HG03064 (cell line): ENCODE results near the gene DOCK4.

ENCODE experiments used
- ATAC-seq: cut with Tn5 transposase; IDR thresholded peaks from one replicate; pipeline ENCODE4 v1.9.1; 2021; ENCODE audit warnings: low read depth; ENCODE audit not compliant: unreplicated experiment

DOCK4 gene

GRCh38 chr7:111758332-111758731 is 447.9 kb downstream of the DOCK4 start:
- ATAC-seq: no peak

DNA sequence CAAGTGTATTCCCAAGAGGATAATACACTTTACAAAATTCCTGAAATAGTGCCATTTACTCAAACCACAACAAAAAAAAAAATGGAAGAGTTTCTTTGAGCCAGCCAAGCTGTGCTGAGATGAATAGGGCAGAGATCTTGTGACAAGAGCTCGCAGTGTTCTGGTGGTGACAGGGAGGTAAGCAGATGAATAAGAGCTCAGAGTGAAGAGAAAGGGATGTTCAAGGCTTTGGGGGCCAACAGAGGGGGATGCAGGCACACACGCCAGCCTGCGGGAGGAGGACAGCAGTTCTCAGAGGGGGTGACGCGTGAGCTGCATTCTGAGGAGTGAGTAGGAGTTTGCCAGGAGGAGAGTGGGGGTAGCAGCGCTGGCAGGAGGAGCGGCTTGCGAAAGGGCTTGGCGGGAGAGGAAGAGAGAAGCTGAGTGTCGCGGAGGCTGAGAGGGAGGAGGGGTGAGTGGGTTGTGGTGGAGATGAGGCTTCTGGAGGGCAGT is 449.5 kb downstream of the DOCK4 start:
- no peak for ATAC-seq

- no peak for ATAC-seq
Observed at GRCh38 chr7:111755383-111755782, 450.8 kb downstream of the DOCK4 start.

DNA sequence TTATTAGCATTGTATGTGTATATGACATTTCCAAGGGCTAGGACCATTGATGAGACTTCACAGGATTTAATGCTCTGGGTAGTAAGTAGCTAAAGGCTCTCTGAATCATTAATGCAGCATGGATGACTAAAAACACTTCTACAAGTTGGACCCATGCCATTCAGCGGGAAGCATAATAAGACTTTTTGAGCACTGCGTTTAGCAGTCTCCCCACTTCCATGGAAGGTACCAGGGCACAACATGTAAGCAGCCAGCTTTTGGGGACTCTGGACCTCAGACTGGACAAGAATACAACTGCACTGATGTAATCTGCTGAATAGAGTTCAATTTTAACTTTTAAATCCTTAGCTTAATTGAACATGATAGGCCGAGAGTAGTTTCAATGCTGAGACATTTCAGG is 452.2 kb downstream of the DOCK4 start:
- no peak for ATAC-seq

- ATAC-seq: peak; percentile 79
Observed at GRCh38 chr7:111752022-111752582, 454.1 kb downstream of the DOCK4 start.

DNA sequence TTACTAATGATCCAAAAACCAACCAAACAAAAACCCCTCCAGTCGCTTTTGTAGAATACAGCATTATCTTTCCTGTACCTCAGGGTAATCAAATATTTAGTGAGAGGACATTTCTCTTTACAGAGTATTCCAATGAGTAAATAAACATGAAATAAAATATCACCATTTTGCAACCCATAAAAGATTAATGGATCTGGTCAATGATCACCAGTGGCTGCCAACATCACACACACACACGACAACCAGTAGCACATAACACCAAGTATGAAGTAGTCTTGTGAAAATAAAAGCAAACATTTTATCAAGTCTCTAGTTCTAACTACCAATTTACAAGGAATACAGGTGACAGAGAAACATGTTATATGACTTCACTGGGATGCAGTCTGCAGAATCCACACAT is 455.3 kb downstream of the DOCK4 start:
- no peak for ATAC-seq

DNA sequence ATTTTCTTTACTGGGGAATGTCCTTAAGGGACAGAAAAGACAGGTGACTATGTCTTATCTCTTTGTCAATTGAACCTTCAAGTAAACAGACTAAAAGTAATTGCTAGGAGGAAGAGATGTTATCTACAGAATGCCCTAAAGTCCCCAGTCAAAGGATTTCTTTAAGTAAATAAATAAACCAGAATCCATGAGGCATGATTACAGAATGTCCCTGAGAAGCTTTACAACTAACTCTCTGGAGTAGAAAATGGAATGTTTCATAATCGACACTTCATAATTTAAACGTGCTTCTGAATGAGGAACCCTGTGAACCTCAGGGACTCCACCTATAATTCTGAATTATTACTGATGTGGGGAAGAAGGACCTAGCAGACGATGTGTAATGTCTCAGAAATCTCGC is 456.0 kb downstream of the DOCK4 start:
- ATAC-seq: no peak

DNA sequence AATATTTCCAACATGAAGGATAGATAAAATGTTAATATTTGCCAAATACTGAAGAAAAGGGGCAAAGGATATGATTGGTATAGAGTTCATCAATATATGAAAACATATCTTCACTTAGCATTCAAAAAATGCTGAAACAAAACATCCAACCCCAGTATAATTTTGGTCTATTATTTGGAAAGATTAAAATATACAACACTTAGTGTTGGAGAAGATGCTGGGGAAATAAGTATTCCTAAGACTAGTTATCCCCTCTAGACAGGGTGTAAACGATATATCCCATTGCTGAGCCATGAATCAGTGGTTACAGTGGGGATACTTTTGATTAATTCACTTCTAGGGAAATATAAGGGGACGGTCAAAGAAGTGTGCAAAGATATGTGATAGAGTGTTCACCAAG is 456.6 kb downstream of the DOCK4 start:
- no peak for ATAC-seq

DNA sequence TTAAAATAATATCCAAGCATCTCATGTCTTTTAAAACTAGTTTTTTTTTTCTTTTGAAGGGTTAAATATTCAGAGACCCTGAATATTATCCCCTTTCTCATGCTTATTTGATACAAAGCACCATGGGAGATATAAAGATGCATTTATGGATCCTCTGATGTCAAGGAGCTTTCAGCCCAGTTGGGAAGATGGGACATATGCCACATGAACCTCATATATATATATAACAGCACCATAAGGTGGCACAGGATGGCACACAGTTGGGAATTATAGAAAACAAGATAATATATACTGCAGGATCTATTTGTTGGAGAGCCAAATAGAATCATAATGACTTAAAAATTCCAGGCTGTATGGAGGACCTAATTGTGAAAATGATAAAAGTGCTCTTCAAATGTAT is 458.5 kb downstream of the DOCK4 start:
- ATAC-seq: no peak

- no peak for ATAC-seq
Observed at GRCh38 chr7:111746950-111747349, 459.2 kb downstream of the DOCK4 start.

- ATAC-seq: no peak
Observed at GRCh38 chr7:111744501-111745155, 461.6 kb downstream of the DOCK4 start.

- no peak for ATAC-seq
Observed at GRCh38 chr7:111743244-111743847, 462.9 kb downstream of the DOCK4 start.

DNA sequence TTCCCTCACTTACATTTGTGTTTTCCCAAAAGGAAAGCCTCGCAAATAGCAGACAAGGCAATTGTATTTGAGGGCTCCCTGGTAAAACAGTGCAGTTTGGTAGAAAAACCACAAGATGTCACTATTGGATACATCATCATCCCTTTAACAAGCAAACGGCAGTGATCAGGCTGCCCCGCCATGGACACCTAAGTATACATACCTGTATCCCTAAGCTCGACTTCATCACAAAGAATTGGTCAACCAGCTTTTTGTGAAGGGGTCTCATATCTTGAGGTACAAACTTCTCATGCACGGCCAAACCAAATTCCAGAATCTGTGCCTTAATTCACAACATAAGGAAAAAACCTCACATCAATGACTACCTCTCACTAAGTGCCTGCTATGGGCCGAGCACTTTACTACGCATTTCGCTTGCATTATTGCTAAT is 464.4 kb downstream of the DOCK4 start:
- ATAC-seq: peak; percentile 91

GRCh38 chr7:111740942-111741341 is 465.3 kb downstream of the DOCK4 start:
- ATAC-seq: no peak

DNA sequence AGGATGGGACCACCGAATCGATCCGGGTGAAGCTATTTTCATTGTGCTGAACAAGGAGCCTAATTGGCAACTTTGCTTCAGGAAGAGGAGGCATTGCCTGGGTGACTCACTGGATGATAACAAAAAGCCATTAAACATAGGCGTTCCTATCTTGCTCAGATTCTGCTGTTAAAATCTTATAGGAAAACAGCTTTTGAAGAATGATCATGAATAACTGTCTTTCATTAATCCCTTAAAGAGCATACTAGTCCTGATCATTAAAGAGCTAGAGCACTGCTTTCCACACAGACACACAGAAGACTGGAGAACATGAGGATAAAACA is 469.7 kb downstream of the DOCK4 start:
- no peak for ATAC-seq

- no peak for ATAC-seq
Observed at GRCh38 chr7:111735661-111736551, 470.3 kb downstream of the DOCK4 start.

DNA sequence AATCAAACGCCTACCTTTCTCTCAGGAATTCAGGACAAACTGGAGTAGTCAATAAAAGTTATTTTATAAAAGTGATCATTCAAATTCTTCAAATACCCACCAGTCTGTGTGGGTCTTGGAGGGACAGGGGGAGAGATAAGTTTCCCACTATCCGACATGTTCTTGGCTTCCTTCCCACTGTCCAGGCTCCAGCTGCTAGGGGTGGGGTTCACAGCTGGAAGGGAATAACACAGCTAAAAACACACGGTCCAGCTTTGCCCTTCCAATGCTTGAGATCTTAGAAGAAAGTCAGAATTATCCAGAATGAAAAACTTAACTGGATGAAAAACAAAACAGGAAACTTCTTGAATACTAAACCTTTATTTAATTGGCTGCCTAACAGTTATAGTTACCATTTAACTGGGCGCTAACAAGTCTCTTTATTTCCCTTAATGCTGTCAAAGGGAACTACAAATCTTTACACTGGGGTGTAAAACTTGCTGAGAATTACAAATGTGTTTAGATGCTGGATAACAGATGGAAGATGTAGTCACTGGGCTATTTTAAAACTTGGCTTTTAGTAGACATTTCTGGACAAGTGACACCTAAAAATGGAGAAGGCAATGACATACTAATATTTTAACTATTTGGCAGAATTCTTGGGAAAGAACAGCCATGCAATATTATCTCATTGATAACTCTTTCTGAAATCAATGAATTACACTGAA is 471.1 kb downstream of the DOCK4 start:
- ATAC-seq: no peak

GRCh38 chr7:111732923-111733322 is 473.3 kb downstream of the DOCK4 start:
- ATAC-seq: no peak

GRCh38 chr7:111730476-111731300 is 475.5 kb downstream of the DOCK4 start:
- no peak for ATAC-seq

DNA sequence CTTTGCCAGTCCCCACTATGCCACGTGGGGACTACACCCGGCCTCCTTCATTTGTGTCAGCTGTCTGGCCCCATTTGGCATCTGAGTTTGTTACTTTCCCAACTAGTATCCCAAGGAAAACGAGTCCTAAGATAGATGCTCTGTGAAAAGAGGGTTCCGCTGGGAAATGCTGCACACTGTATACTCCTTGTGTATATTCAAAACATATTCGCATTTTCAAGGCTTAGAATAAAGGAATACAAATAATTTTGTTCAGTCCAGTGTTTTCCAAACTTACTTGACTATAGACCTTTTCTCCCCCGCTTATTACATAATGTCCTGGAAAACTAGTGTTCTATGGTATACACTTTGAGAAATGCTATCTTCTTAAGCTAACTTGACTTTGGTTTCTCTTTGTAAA is 476.1 kb downstream of the DOCK4 start:
- ATAC-seq: no peak
